PC-9 (cell line): ENCODE results near the gene MT2A. TPM values are rescaled to one million over a fixed set of nuclear protein-coding genes. Genes with fewer than 3 reads are reported as not detected.

ENCODE experiments used
- BruUV-seq: library from RNA; stranded (reverse); fragments of 400-500 nt; replicated peaks from 2 replicates; lab custom pipeline; 2021; lab: Mats Ljungman, UMichigan
- CTCF ChIA-PET: fragments of 300-600 bp; sonication (Branson Sonifier 250); formaldehyde crosslinking; loops from one replicate; lab custom pipeline; 2022; ENCODE audit warnings: antibody characterized with exemption; lab: Charles Lee
- POLR2A ChIA-PET: fragments of 300-600 bp; sonication (Branson Sonifier 250); formaldehyde crosslinking; loops from one replicate; lab custom pipeline; 2022; ENCODE audit warnings: antibody characterized with exemption; ENCODE audit not compliant: unreplicated experiment; lab: Charles Lee
- DNase-seq, 2 experiments: peaks; one replicate each; pipeline versions ENCODE4 v3.0.0 to v3.0.0-alpha.2; 2015 to 2022; ENCODE audit warnings: mixed read lengths in 1 of 2
- H2AFZ ChIP-seq: fragments of 200-600 bp; sonication (generic); 2 replicates; pipeline ENCODE4 v1.8.1; 2017; ENCODE audit warnings: antibody characterized with exemption
- H3F3A ChIP-seq: fragments of 200-600 bp; sonication (generic); 2 replicates; pipeline ENCODE4 v1.8.1; 2017; ENCODE audit warnings: antibody characterized with exemption, mild to moderate bottlenecking, low read depth; ENCODE audit not compliant: insufficient read depth
- H3K27ac ChIP-seq: fragments of 200-600 bp; sonication (generic); 2 replicates; pipeline ENCODE4 v1.6.1; 2016; ENCODE audit warnings: mixed run types
- H3K27me3 ChIP-seq: fragments of 200-600 bp; sonication (generic); 2 replicates; pipeline ENCODE4 v1.6.1; 2016; ENCODE audit warnings: low read depth, mixed run types; ENCODE audit not compliant: insufficient read depth
- H3K36me3 ChIP-seq: fragments of 200-600 bp; sonication (generic); 2 replicates; pipeline ENCODE4 v1.6.1; 2016; ENCODE audit warnings: low read depth, mixed run types
- H3K4me1 ChIP-seq: fragments of 200-600 bp; sonication (generic); replicated peaks from 2 replicates; pipeline ENCODE4 v1.6.1; 2016; ENCODE audit warnings: mixed run types; ENCODE audit not compliant: insufficient read depth
- H3K4me2 ChIP-seq: fragments of 200-600 bp; sonication (generic); 2 replicates; pipeline ENCODE4 v1.6.1; 2017; ENCODE audit warnings: mixed run types
- H3K4me3 ChIP-seq: fragments of 200-600 bp; sonication (generic); 2 replicates; pipeline ENCODE4 v1.6.1; 2016; ENCODE audit warnings: mixed run types
- H3K79me2 ChIP-seq: fragments of 200-600 bp; sonication (generic); 2 replicates; pipeline ENCODE4 v1.6.1; 2017; ENCODE audit warnings: low read depth, mixed run types
- H3K9me2 ChIP-seq: fragments of 200-600 bp; sonication (generic); 2 replicates; pipeline ENCODE4 v1.8.1; 2017; ENCODE audit warnings: mild to moderate bottlenecking; ENCODE audit not compliant: insufficient read depth
- H3K9me3 ChIP-seq: fragments of 200-600 bp; sonication (generic); 2 replicates; pipeline ENCODE4 v1.8.1; 2016; ENCODE audit warnings: low read depth; ENCODE audit not compliant: insufficient read depth
- H4K20me1 ChIP-seq: fragments of 200-600 bp; sonication (generic); 2 replicates; pipeline ENCODE4 v1.8.1; 2017; ENCODE audit not compliant: insufficient read depth
- CTCF ChIP-seq: fragments of 200-600 bp; sonication (generic); conservative IDR thresholded peaks from 2 replicates; pipeline ENCODE4 v1.6.1; 2017; ENCODE audit warnings: mixed run types, antibody characterized with exemption, mild to moderate bottlenecking, moderate library complexity
- EZH2 ChIP-seq: fragments of 200-600 bp; sonication (generic); IDR thresholded peaks from 2 replicates; pipeline ENCODE4 v1.8.0; 2017; ENCODE audit warnings: antibody characterized with exemption, low read depth
- intact Hi-C: fragments of 100-400 bp; cut with micrococcal nuclease; formaldehyde crosslinking; loops from one replicate; pipeline ENCODE4 v1.10.0; 2022; ENCODE audit not compliant: unreplicated experiment
- total RNA-seq: library from RNA; stranded (reverse); gene quantifications from 2 replicates; pipeline ENCODE4 v1.2.3, GENCODE V29; 2021

Gene MT2A
- total RNA-seq, 1 experiment from 2014 or later = 203 TPM

GRCh38 chr16:56645838-56646237 lies 37.5 kb downstream of the MT2A start:
- H3K79me2 ChIP-seq = no peaks in the 10 kb centered on the region
- H2AFZ ChIP-seq = no peak overlapping the region
- H3F3A ChIP-seq = peaks cover 30% of the 10 kb centered on the region
- TF ChIP-seq EZH2 = no peak
- TF ChIP-seq CTCF = no peak
- H4K20me1 ChIP-seq = peaks cover 5% of the 10 kb centered on the region; the same call in 1 of the 2 replicates
- no peaks in the 10 kb centered on the region for H3K36me3 ChIP-seq
- no peak for DNase-seq
- no peaks in the 10 kb centered on the region for H3K9me2 ChIP-seq
- no peak overlapping the region for H3K4me3 ChIP-seq
- ChIA-PET CTCF (no interaction called here), POLR2A (no interaction called here)
- H3K4me2 ChIP-seq = no peak overlapping the region
- H3K4me1 ChIP-seq = peaks cover 30% of the 10 kb centered on the region
- no peak overlapping the region for H3K27ac ChIP-seq
- H3K27me3 ChIP-seq = no peaks in the 10 kb centered on the region
- no peaks in the 10 kb centered on the region for H3K9me3 ChIP-seq
- no TSS peak for BruUV-seq
- intact Hi-C loops = no loop called here

- H3K79me2 ChIP-seq = no peaks in the 10 kb centered on the region
- no peaks in the 10 kb centered on the region for H3K9me2 ChIP-seq
- TF ChIP-seq EZH2 (no peak), CTCF (no peak)
- peaks cover 18% of the 10 kb centered on the region for H3F3A ChIP-seq
- no TSS peak for BruUV-seq
- no peak for DNase-seq
- H3K4me3 ChIP-seq = no peak overlapping the region
- no peak overlapping the region for H2AFZ ChIP-seq
- H3K9me3 ChIP-seq = no peaks in the 10 kb centered on the region
- ChIA-PET CTCF (no interaction called here), POLR2A (interaction anchor here (0.6 kb wide), 1 partner anchor 48 kb away, joined by 4 read pairs; no protein-coding TSS in a partner anchor)
- 0 out of 2 replicates have a peak, but pooled peaks cover 3% of the 10 kb centered on the region for H3K27me3 ChIP-seq
- intact Hi-C loops = no loop called here
- H3K27ac ChIP-seq = no peak overlapping the region
- H3K4me2 ChIP-seq = no peak overlapping the region
- no peaks in the 10 kb centered on the region for H3K36me3 ChIP-seq
- peaks cover 5% of the 10 kb centered on the region; the same call in 1 of the 2 replicates for H4K20me1 ChIP-seq
- peaks cover 27% of the 10 kb centered on the region for H3K4me1 ChIP-seq
Observed at GRCh38 chr16:56647641-56648431, 39.5 kb downstream of the MT2A start.

- TF ChIP-seq EZH2 (no peak), CTCF (no peak)
- intact Hi-C loops = no loop called here
Observed at GRCh38 chr16:56649271-56649670, 40.9 kb downstream of the MT2A start.

More at GRCh38 chr16:56649271-56649670, 40.9 kb downstream of the MT2A start:
- Histone ChIP-seq H3F3A (peaks cover 28% of the 10 kb centered on the region; the same call in 1 of the 2 replicates), H4K20me1 (peaks cover 5% of the 10 kb centered on the region; the same call in 1 of the 2 replicates), H3K4me2 (peak overlapping the region; percentile 17; the same call in 1 of the 2 replicates), H3K27ac (no peak overlapping the region), H3K36me3 (no peaks in the 10 kb centered on the region), H3K4me3 (no peak overlapping the region), H3K27me3 (0 out of 2 replicates have a peak, but pooled peaks cover 3% of the 10 kb centered on the region), H3K79me2 (no peaks in the 10 kb centered on the region), H3K9me2 (no peaks in the 10 kb centered on the region), H3K4me1 (peaks cover 26% of the 10 kb centered on the region), H2AFZ (no peak overlapping the region), H3K9me3 (no peaks in the 10 kb centered on the region)
- DNase-seq = no peak
- ChIA-PET POLR2A (interaction anchor here (0.7 kb wide), 2 partner anchors 39 to 349 kb away, joined by 4 to 9 read pairs; no protein-coding TSS in a partner anchor), CTCF (no interaction called here)
- no TSS peak for BruUV-seq
